H1 (cell line): Measurements from ENCODE around the gene SESN3. TPM values are rescaled to one million over a fixed set of nuclear protein-coding genes. Genes with fewer than 3 reads are reported as not detected.

ENCODE experiments used
- ATF2 ChIP-seq: IDR thresholded peaks from 2 replicates; pipeline ENCODE4 v1.6.1; 2012; ENCODE audit warnings: low read length, inconsistent platforms
- MAFK ChIP-seq: IDR thresholded peaks from 2 replicates; pipeline ENCODE4 v1.6.1; 2012; ENCODE audit warnings: low read depth, mild to moderate bottlenecking, improper control_type of control experiment, low read length
- TAF7 ChIP-seq: optimal IDR thresholded peaks from 2 replicates; pipeline ENCODE3; 2011; ENCODE audit warnings: low read depth, mild to moderate bottlenecking, inconsistent platforms, low read length, moderate library complexity, borderline replicate concordance
- YY1 ChIP-seq: IDR thresholded peaks from 2 replicates; pipeline ENCODE4 v1.6.1; 2011; ENCODE audit warnings: low read depth, mild to moderate bottlenecking, low read length
- polyA plus RNA-seq, 7 experiments: library from polyadenylated mRNA; depleted of rRNA in 3 of 7; stranded (reverse) in 5 of 7; unstranded in 2 of 7; fragments of >200 nt in 5 of 7; fragments of 200-250 nt in 2 of 7; gene quantifications; 1 replicate in 5 of 7; 2 replicates in 1 of 7; 4 replicates in 1 of 7; pipeline versions ENCODE4 v1.2.1 to v1.2.3, GENCODE V29; 2011 to 2013; ENCODE audit warnings: missing spikeins in 2 of 7, mixed read lengths in 2 of 7
- total RNA-seq: library from RNA; stranded (reverse); fragmentation: NEBNext Ultra II Directional; extraction: Animal tissue kit (Norgen Biotek cat#: 25700); gene quantifications from 2 replicates; pipeline ENCODE4 v1.2.1, GENCODE V29; 2021

SESN3 gene
- total and polyA plus RNA-seq, 2 of the 8 experiments (the other 6 are each of a cell fraction or from before 2014, with no cell fraction given): 10.2 to 31.1 TPM

- no peak for TF ChIP-seq MAFK
- no peak for TF ChIP-seq ATF2
- no peak for TF ChIP-seq TAF7
- TF ChIP-seq YY1: no peak
- TF ChIP-seq, all 59 proteins: peak for 0
These were observed 8.2 kb downstream of the SESN3 start (continued) for GRCh38 chr11:95222817-95223216.
